Measurements from ENCODE around the gene NDUFAB1.
"Not testable (repeated sequence)": the region's sequence is repeated elsewhere in the genome, so short reads cannot be mapped to it uniquely, and the experiment has no call there.

Gene NDUFAB1

GRCh38 chr16:23554536-23554935, 41.6 kb downstream of the NDUFAB1 start:
- DNase-seq (ENCODE audit: low spot score): no peak

- no peak for DNase-seq (ENCODE audit: low spot score)
These were observed 44.0 kb downstream of the NDUFAB1 start for GRCh38 chr16:23552161-23552560.

- DNase-seq (ENCODE audit: low spot score): no peak
These were observed 46.2 kb downstream of the NDUFAB1 start for GRCh38 chr16:23549938-23550337.

GRCh38 chr16:23544436-23544835, 51.7 kb downstream of the NDUFAB1 start:
- no peak for DNase-seq (ENCODE audit: low spot score)

- DNase-seq (ENCODE audit: low spot score): not testable (repeated sequence)
These were observed 55.3 kb downstream of the NDUFAB1 start for GRCh38 chr16:23540817-23541178.

GRCh38 chr16:23539984-23540816, 55.9 kb downstream of the NDUFAB1 start:
- peak; percentile 29 for DNase-seq (ENCODE audit: low spot score)

- no peak for DNase-seq (ENCODE audit: low spot score)
These were observed 57.2 kb downstream of the NDUFAB1 start for GRCh38 chr16:23538919-23539278.

GRCh38 chr16:23537390-23537789, 58.7 kb downstream of the NDUFAB1 start:
- DNase-seq (ENCODE audit: low spot score): no peak

- DNase-seq (ENCODE audit: low spot score): no peak
These were observed 60.2 kb downstream of the NDUFAB1 start for GRCh38 chr16:23535901-23536300.

- no peak for DNase-seq (ENCODE audit: low spot score)
These were observed 61.0 kb downstream of the NDUFAB1 start for GRCh38 chr16:23534868-23535860.

- no peak for DNase-seq (ENCODE audit: low spot score)
These were observed 63.7 kb downstream of the NDUFAB1 start for GRCh38 chr16:23532448-23532847.
